Sciatic nerve (tissue), 2 donors: ENCODE measurements around the gene MMP1. TPM values are rescaled to one million over a fixed set of nuclear protein-coding genes. Genes with fewer than 3 reads are reported as not detected.
A peak's percentile ranks its signal among the peaks of the same experiment; 100 is the strongest.
"Not testable (repeated sequence)": the region's sequence is repeated elsewhere in the genome, so short reads cannot be mapped to it uniquely, and the experiment has no call there.

ENCODE experiments used
- ATAC-seq: fragments of 200-7000 bp; cut with Tn5 transposase; one replicate; pipeline ENCODE4 v1.9.1; 2020; ENCODE audit warnings: mild to moderate bottlenecking, moderate library complexity
- DNase-seq: peaks from one replicate; pipeline ENCODE4 v3.0.0-alpha.2; 2020; ENCODE audit warnings: low spot score
- intact Hi-C: fragments of 100-400 bp; cut with DNase I; formaldehyde crosslinking; loops from one replicate; pipeline ENCODE4 v1.14.2; 2022
- total RNA-seq: library from RNA; stranded (reverse); fragmentation: NEBNext Ultra II Directional; extraction: Animal tissue kit (Norgen Biotek cat#: 25700); gene quantifications from one replicate; pipeline ENCODE4 v1.2.1, GENCODE V29; 2021
- donor health status: DM: no; HTN: no; CAD: no.
- donor health status: DM: no; HTN: no; CAD: no.

MMP1 gene
- total RNA-seq, 1 donor from 2014 or later, result 0.22 TPM

DNA sequence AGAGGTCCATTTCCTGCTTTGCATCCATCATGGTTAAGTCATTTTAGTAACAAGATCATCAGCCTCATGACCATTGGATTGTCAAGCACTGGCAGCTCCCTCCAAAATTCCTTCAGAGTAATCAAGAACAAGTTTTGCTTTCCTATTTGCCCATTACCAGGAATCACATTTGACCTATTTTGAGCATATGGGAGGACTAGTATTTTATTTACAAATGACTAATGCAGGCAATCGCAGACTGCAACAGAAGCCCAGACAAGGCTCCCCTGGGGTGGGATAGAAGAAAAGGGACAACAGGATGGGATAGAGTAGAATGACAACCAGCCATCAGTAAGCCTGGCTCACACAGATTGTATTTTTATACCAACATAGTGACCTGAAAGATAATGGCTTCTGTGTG lies 26.6 kb downstream of the MMP1 start:
- DNase-seq (no peak), ATAC-seq (no peak)
- intact Hi-C loops, result no loop called here

DNA sequence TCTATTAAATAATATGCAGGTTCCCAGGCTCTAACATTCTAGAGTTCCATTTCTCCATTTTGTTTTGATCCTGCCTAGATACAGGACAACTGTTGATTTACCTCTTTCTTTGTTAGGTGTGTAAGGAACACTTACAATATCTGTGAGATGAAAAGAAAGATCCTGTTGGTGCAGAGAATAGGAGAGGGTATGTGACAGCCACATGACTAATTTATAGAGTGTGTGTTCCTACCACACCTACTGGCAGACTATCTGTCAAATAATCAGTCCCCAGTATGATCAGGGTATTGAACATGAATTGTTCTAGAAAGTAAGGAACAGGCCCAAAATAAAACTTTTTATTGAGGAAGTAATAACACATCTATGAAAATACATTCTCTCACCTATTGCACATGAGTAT lies 27.8 kb downstream of the MMP1 start:
- no peak for ATAC-seq

DNA sequence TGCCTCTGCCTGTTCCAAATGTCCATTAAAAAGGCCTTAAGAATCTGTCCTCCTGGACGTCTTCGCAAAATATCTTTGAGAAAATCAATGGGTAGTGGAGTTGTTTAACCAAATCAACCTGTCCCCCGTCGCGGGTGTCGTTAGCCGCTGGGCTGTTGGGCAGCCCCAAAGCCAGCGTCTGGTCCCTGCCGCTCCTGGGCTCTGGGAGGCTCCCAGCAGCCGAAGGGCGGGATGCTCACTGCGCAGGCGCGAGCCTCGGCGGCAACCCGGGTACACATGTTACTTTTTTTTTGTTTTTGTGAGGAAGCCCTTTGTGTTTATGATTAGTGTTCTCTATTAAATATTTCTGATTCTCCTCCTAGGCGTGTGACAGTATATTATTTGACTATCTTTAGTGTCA lies 30.2 kb downstream of the MMP1 start:
- DNase-seq (no peak), ATAC-seq (no peak)
- intact Hi-C loops, result no loop called here

More for the DNA sequence above, 27.8 kb downstream of the MMP1 start:
- no peak for DNase-seq
- intact Hi-C loops, result no loop called here

DNA sequence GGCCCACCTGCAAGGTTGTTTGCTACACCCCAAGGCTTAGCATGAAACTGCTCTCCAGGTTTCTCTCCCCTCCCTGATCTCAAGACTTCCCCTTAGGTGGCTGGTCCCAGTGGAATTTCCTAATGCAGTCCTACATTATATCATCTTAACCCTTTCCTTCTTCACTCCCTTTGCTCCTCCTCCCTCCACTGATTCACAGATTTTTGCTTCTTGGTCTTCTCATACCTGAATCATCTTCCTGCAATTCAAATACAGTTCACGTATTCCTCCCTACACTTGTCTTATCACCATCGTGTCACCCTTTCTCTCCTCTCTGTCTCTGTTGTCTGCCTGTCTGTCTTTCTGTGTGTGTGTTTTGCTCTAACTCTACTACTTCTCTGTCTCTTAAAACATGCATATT lies 34.5 kb downstream of the MMP1 start:
- DNase-seq (no peak), ATAC-seq (no peak)
- intact Hi-C loops, result no loop called here

DNA sequence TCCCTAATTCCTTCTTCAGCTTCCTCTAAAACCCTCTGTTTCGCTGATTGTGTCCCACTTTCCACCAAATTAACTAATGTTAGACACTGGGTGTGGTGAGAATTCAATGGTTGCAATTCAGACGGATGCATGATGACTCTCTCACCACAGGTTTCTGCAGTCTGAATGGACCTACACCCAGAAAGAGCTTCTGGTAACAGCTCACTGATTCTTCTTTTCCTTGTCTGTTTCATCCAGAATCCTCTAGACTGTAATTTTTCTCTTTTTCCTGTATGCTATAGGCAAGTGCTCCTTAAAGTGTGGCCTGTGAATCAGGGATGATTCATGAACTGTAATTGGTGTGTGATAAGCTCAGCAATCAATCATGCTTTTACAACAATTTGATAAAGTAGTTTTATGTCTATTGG lies 35.6 kb downstream of the MMP1 start:
- intact Hi-C loops, result no loop called here
- no peak for ATAC-seq
- no peak for DNase-seq

DNA sequence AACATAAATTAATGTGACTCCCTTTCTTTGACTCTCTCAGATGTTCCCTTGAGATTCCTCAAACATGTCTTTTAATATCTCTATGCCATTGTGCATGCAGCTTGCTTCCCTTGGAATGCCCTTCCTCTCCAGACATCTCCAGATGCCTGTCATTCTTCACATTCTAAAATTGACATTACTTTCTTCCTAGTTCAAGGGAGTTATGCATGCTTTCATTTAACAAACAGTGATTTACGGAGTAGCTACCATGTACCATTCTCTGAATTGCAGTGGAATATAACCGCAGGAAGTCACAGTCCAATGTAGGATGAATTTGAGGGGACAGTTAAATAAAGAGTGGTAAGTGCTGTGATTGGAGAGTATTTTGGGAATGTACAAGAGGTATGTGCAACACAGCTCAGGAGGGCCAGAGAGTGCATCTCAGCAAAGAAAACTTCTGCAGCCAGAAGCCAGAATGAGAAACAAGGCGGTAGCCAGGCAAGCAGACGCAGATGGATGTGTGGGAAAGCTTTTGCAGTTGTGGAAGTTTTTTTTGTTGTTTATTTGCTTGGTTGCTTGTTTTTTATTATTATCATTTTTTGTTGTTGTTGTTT lies 36.2 kb downstream of the MMP1 start:
- ATAC-seq (no peak), DNase-seq (no peak)
- intact Hi-C loops, result no loop called here

DNA sequence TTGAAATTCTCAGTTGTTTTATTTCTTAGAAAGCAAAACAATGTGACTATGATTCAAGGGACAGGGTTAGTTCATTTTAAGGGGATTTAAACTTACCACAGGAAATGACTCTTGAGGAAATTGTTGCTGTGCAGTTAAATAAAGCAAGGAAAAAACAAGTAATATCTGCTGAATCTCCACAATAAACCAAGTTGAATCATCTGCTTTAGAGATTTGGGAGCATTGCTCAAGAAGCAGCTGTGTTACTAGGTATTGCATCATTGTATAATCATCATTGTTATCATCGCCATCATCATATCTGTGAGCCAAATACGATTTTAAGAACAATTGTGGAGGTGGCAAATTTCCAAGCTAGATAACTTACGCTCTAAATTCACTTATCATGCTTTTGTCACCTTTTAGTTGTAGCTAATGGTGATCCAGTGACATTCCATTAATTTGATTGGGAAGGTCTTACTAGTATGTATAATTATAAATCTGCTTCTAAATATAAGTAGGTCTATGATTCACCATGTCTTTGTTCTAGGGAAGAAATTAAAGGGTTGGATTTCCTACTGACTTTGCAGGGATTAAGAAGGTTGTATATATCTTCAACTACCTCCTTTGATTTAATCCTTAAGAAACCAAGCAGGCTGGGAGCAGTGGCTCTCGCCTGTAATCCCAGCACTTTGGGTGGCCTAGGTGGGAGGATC lies 37.5 kb downstream of the MMP1 start:
- DNase-seq, result no peak
- intact Hi-C loops, result no loop called here
- ATAC-seq, result peak; percentile 57

DNA sequence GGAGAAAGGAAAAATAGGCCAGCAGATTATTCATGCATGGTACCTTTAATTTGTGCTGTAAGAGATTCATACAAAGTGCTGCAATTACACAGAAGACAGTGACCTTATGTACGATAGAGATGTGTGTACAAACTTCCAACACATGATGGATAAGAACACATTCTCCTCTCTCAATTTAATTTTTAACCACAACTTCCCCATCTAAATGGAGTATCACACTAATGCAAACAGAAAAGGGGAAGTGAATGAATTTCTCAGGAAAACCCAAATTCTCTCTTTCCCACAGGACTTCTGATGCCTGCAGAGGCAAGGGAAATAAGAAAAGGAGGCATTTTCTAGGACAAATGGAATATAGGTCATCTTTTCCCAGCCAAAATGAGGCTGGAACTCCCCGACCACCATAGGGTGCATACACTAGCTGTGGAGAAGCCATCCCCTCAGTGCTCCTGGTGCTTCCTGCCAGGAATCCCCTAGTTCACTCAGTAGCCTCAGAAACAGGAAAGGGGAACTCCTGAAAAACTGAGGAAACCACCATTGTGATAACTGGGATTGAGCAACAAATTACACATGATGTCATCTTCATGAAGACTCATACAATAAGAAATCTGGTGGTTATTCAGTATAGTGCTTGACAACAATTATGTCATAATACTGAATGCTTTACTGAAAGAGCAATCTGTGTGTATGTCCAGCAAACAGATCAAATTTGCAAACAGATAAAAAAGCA lies 40.0 kb downstream of the MMP1 start:
- intact Hi-C loops, result no loop called here
- ATAC-seq, result no peak
- no peak for DNase-seq

DNA sequence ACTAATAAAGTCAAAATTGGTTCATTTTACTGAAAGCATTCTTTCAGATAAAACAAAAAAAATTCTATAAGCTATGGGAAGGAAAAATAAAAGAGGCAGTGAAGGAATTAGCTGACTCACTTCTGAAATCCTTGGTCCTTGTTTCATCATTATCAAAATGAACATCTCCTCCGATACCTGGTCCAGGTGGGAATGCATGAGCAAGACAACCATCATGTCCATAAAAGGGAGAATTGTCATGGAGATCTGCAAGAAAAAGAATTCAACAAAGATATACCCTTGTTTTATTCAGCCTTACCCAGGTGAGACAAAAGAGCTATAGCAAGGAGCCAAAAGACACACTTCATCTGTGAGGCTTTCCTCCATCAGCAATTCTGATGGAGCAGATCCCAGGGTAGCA lies 44.7 kb downstream of the MMP1 start:
- intact Hi-C loops, result no loop called here
- ATAC-seq (no peak), DNase-seq (no peak)

DNA sequence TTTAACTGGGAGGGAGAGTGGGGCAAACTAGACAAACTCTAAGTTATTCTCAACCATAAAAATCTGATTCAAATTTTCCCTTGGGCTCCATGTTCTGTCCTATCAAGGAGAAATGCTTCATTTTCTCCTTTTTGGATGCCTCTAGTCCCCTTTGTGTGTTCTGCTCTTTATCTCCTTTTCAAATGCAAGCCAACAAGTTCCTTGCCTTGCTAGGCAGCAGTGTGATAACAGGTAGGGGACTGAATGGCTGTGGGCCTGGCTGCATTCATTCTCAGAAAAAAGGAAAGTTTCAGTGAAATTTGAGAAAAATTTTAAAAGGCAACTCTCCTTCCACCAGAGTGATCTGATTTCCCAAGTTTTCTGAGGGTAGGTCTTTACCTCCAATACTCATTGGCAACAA lies 46.3 kb downstream of the MMP1 start:
- ATAC-seq, result no peak
- DNase-seq, result no peak
- intact Hi-C loops, result no loop called here

DNA sequence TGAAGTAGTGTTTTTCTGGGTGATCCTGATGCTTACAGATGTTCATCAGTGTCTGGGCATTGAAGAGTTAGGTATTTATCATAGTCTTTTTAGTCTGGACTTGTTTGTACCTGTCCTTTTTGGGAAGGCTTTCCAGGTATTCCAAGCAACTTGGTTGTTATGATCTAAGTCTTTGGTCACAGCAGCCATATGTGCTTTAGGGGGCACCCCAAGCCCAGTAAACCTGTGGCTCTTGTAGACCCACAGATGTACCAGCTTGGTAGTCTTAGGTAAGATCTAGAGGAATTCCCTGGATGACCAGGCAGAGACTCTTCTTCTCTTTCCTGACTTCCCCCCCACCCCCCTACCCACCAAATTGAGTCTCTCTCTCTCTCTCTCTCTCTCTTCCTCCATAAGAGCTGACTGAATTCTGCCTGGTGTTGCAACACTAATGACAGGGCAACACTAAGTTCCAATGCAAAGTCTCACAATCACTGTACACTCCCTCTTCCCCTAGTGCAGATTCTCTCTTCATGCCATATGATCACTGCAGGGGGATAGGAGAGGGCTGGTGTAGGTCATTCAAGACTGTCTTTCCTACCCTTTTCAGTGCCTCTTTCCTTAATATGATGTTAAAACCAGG lies 48.7 kb downstream of the MMP1 start:
- intact Hi-C loops, result no loop called here
- ATAC-seq, result no peak
- no peak for DNase-seq

DNA sequence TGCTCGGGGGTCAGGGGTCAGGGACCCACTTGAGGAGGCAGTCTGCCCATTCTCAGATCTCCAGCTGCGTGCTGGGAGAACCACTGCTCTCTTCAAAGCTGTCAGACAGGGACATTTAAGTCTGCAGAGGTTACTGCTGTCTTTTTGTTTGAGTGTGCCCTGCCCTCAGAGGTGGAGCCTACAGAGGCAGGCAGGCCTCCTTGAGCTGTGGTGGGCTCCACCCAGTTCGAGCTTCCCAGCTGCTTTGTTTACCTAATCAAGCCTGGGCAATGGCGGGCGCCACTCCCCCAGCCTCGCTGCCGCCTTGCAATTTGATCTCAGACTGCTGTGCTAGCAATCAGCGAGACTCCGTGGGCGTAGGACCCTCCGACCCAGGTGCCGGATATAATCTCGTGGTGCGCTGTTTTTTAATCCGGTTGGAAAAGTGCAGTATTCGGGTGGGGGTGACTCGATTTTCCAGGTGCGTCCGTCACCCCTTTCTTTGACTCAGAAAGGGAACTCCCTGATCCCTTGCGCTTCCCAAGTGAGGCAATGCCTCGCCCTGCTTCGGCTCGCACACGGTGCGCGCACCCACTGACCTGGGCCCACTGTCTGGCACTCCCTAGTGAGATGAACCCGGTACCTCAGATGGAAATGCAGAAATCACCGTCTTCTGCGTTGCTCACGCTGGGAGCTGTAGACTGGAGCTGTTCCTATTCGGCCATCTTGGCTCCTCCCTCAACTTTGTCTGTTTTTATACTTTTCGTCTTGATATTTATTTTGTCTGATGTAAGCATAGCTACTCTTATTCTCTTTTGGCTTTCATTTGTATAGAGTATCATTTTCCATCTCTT lies 51.0 kb downstream of the MMP1 start:
- intact Hi-C loops, ATAC-seq, DNase-seq: not testable (repeated sequence)

Other genes with a start within 250 kb of the MMP1 start
- gene MMP20, start 172.8 kb downstream of the MMP1 start, total RNA-seq, result not detected
- not detected for gene MMP27, start 92.4 kb downstream of the MMP1 start, total RNA-seq
- gene MMP8, start 73.2 kb downstream of the MMP1 start, total RNA-seq, result 2.3 TPM
- gene MMP10, start 17.5 kb downstream of the MMP1 start, total RNA-seq, result not detected
- 6.7 TPM for gene MMP3, start 45.4 kb upstream of the MMP1 start, total RNA-seq
- gene MMP12, start 76.8 kb upstream of the MMP1 start, total RNA-seq, result 0.22 TPM
- gene MMP13, start 157.6 kb upstream of the MMP1 start, total RNA-seq, result not detected